Eye (tissue), 1 donor: ENCODE data around the gene ADARB1.

Experiments
- DNase-seq: peaks from one replicate; pipeline ENCODE4 v3.0.0-alpha.2; 2015

Gene ADARB1

DNA sequence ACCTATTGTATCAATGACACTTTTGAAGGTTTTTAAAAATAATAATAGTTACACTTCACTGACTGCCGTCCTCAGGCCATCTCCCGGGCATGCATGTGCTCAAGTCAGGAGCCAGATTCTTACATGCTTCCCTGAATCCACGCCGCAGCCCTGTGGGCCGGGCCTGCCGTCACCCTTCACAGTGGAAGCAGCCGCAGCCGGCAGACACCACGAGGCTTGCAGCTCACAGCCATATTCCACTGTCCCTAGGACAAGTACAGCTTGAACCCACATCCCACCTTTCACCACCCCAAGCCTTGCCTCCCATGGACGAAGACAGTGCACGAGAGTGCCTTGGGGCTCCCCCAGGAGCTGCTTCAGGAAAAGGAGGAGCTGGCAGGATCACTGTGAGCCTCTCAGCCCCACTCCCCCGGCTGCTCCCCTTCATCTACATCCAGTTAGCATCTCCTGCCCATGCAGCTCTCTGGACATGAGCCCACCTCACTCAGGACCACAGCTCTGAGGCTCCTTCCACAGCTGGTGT, 136.1 kb downstream of the ADARB1 start:
- no peak for DNase-seq

DNA sequence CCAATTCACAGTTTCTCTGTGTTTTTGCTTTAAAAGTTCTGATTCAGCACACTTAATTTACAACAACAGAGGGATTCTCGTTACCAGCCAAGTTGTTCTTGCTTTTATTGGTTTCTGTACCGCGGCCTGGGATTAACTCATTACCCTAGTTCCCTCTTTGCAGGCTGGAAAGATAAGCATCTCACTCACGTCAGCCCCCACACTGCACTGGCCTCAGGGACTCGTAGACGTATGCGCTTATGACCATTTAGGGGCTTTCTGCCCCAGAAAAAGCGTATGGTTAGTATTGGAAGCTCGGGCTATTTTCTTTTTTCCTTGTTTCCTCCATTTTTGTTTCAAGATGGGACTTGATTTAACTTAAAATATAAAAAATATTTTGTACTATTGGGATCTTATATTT, 137.3 kb downstream of the ADARB1 start:
- DNase-seq: no peak

- no peak for DNase-seq
Observed at GRCh38 chr21:45213392-45213791, 139.0 kb downstream of the ADARB1 start.

DNA sequence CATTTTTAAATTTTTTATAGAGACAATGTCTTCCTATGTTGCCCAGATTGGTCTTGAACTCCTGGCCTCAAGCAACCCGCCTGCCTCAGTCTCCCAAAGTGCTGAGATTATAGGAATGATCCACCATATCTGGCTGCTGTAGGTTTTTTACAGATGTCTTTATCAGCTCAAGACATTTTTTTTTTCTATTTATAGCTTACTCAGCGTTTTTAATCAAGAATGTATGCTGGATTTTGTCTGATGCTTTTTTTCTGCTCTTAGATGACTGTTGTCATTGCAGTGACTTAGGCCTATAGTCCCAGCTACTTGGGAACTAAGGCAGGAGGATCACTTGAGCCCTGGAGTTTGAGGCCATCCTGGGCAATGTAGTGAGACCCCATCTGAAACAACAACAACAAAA, 140.8 kb downstream of the ADARB1 start:
- no peak for DNase-seq

DNA sequence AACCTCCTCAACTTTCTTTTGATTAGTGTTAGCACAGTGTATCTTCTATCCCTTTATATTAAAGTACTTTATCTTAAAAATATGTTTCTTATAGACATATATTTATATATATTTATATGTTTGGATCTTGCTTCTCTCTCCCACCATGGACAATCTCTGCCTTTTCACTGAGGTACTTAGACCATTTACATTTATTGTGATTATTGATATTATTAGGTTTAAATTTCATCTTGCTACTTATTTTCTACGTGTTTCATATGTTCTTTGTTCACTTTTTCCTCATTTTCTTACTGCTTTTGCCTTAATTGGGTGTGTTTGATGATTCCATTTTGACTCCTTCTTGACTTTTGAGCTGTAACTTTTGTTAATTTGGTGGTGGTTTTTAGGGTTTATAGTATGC, 142.6 kb downstream of the ADARB1 start:
- DNase-seq: no peak

DNA sequence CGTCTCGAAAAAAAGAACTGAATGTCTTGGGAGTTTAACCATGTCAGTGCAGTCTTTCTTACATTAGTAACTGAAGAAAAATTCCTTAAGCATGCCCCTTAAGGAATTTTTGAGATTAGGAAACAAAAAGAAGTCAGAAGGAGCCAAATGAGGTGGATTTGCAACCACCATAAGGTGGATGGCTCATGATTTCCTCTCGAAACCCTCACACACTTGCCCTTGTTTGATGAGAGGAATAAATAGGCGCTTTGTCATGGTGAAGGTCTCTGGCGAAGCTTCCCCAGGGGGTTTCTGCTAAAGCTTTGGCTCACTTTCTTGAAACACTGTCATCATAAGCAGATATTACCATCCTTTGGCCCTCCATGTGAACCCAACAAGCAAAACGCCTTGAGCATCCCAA, 145.1 kb downstream of the ADARB1 start:
- DNase-seq: no peak

GRCh38 chr21:45220071-45220481, 145.7 kb downstream of the ADARB1 start:
- no peak for DNase-seq

DNA sequence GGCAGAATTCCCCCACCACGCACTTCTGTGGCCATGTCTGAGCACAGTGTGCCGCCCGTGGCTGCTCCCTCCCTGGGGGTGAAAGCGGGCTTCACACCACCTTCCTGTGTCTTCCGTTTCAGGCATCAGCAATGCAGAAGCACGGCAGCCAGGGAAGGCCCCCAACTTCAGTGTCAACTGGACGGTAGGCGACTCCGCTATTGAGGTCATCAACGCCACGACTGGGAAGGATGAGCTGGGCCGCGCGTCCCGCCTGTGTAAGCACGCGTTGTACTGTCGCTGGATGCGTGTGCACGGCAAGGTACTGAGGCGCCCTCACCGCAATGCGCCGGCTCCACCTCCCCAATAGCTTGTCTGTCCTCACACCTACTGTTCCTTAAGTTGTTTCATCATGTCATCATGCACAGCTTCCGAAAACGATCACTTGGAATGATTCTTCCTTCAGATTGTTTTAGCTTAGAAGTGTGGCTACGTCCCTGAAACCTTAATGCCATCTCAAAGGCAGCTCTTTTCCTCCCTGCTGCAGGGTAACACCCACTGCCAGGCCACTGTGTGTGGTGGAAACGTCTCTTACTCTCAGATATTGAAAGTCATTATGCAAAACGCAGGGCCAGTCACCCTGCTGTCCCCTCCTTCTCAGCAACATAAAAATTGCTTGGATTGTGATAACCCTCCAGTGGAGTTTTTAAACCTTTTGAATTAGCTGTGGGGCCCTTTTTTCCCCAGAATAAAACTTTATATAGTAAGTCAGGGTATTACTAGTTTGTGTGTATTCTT, 146.5 kb downstream of the ADARB1 start:
- no peak for DNase-seq

DNA sequence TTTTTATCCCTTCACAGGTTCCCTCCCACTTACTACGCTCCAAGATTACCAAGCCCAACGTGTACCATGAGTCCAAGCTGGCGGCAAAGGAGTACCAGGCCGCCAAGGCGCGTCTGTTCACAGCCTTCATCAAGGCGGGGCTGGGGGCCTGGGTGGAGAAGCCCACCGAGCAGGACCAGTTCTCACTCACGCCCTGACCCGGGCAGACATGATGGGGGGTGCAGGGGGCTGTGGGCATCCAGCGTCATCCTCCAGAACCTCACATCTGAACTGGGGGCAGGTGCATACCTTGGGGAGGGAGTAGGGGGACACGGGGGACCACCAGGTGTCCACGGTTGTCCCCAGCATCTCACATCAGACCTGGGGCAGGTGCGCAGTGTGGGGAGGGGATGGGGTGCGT, 147.6 kb downstream of the ADARB1 start:
- no peak for DNase-seq

DNA sequence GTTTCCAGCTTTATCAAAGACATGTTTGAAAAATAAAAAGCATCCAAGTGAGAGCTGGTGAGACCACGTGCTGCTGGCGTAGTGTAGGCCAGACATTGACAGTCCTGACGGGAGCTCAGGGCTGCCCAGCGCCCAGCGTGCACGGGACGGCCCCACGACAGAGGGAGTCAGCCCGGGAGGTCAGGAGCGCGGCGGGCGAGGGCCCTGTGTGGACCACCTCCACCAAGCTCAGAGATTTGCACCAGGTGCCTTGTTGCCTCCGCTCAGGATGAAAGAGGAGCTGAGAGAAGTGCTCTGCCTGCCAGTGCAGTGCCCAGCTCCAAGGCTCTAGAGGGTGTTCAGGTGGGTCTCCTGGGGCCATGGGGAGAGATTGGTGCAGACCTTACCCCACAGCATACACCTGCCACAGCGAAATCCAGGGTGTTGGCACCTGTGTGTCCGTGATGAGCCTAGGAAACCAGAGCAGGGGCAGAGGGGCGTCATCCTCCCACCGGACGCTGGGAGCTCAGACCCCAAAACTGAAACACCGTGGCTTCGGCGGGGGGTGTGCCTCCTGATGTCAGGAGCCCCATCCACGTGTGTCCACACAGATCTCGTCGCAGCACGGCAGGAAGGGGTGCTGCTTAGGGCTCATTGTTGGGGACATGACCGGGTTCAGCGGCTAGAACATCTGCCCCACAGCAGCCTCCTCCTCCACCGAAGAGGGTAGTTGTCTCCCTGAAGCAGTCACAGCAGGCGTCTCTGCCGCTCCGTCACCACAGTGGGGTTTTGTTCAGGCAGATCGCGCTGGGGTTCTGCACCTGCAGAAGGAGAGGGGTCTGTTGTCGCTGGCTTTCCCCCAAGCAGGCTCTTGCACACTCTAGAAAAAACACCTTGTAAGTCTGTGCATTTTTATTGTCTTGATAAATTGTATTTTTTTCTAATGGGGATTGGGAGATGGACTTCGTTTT, 149.1 kb downstream of the ADARB1 start:
- no peak for DNase-seq

DNA sequence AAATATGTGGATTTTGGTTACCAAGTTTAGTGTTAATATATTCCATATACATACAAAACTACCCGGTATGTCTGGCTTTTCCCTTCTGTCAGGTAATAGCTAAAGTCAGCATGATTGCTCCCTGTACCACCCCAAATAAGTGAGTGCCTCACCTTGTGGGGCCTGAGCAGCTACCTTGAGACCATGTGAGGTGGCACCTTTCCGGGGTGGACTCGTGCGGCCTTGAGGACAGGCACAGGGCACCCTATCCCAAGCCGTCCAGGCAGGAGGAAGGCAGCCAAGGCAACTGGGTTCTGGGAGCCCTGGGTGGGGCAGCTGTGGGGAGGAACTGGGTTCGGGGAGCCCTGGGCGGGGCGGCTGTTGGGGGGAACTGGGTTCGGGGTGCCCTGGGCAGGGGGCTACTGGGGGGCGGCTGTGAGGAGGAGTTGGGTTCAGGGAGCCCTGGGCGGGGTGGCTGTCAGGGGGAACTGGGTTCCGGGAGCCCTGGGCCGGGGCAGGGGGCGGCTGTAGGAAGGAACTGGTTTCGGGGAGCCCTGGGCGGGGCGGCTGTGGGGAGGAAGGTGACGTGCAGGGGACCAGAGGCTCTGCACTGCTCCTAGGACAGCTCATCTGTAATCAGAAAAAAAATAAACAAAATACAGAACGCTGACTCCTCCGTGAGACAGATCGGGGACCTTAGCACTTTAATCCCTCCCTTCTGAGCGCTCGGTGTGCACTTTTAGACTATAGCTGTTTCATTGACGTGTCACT, 150.0 kb downstream of the ADARB1 start:
- no peak for DNase-seq

DNA sequence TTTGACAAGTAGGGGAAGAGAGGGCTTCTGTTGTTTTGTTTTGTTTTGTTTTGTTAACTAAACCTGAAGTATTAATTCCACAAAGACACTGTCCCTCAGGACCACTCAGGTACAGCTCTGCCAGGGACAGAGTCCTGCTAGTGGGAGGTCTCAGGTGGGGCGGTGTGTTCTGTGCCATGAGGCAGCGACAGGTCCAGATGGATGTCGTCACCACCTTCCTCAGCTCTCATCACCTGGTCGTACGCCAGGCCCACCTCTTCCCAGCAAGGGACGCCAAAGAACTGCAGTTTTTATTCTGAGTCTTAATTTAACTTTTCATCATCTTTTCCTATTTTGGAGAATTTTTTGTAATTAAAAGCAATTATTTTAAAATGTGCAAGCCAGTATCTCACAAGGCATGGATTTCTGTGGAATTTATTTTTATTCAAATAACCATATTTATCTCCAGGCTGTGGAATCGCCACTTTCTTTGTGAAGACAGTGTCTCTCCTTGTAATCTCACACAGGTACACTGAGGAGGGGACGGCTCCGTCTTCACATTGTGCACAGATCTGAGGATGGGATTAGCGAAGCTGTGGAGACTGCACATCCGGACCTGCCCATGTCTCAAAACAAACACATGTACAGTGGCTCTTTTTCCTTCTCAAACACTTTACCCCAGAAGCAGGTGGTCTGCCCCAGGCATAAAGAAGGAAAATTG, 150.8 kb downstream of the ADARB1 start:
- no peak for DNase-seq

- DNase-seq: no peak
Observed at GRCh38 chr21:45225741-45226327, 151.5 kb downstream of the ADARB1 start.

GRCh38 chr21:45226540-45227326, 152.4 kb downstream of the ADARB1 start:
- no peak for DNase-seq

- DNase-seq: no peak
Observed at GRCh38 chr21:45227735-45228134, 153.4 kb downstream of the ADARB1 start.

DNA sequence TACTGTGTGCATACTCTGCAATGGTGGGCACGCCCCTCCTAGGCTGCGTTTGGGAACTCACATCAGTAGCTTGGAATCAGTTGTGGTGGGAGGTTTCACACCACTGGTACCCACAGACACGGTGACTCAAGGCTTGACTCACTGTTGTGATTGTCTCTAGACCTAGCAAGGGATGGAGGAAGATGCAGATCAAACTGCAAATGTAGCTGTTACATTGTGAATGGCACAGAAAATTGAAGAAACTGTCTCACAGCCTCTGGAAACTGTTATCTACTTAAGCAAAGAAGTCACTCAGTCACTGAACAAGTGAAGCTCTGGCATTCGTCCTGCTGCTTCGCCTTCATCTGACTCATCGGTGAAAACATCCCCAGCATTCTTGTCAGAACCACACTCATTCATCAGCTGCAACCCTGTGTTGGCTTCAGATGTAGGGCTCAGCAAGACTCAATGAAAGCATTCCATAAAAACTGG, 153.8 kb downstream of the ADARB1 start:
- peak; percentile 49 for DNase-seq

DNA sequence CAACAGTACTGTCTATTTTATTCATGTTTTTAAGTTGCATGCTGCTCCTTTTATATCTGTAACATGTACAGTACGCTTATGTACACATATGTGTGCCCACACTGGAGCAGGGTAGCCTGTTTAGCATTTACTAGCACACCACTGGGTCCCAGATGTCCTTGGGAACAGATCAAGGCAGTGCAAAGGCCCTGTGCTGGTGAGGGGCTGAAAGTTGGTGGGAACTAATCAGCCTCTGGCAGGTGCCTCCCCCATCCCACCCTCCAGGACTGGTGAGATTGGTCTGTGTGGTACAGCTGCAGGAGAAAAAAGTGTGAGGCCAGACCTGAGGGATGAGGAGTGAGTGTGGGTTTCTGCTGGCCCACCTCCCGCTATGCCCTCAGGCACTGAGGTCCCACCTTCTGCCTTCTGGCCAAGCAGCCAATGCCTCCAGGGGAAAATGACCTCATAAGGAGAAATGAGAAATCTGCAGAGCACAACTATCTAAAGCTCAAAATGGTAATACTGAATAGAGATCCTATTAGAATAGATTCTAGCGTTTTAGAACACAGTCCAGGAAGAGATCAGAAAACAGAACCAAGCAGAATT, 154.4 kb downstream of the ADARB1 start:
- DNase-seq: no peak

GRCh38 chr21:45231705-45232104, 157.3 kb downstream of the ADARB1 start:
- peak; percentile 59 for DNase-seq

DNA sequence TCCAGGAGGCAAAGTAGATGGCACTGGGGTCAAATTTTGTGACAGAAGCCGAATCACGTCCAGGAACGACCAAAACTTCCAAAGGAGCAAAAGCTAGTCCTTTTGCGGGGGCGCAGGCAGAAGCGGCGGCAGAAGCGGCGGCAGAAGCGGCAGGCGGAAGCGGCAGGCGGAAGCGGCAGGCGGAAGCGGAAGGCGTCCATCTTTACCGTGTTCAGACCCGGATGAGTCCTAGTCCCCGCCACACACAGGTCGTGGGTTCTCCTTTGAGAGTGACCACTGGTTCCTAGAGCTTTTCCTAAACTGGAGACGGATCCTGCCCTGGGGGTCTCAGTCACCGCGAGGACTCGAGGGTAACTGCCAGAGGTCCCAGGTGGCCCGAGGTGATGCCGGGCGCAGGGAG, 159.7 kb downstream of the ADARB1 start:
- no peak for DNase-seq

DNA sequence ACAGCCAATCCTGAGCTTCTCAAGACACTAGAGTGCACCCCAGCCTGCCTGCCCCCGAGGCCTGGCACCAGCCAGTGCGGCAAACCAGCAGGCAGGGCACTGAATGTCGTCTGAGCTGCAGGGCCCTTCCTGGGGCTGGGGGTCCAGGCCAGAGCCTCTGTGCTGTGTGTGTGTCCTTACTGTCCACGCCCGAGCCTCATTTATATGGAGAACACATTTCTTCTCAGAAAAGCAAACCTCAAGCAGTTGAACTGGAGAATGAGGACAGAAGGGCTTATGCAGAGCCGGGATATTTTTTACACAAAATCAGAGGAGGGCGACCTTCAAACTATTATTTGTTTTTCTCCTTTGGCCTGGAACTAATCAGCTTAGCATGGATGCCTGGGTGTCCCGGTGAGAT, 160.6 kb downstream of the ADARB1 start:
- DNase-seq: peak; percentile 75

- DNase-seq: peak; percentile 47
Observed at GRCh38 chr21:45235488-45235887, 161.1 kb downstream of the ADARB1 start.
